CD4-positive, alpha-beta T cell treated with Interleukin-15 for 4 hours (primary cell): ENCODE data around the gene EEFSEC.

Experiments
- DNase-seq: peaks from one replicate; pipeline ENCODE4 v3.0.0-alpha.2; 2020; ENCODE audit warnings: low spot score

EEFSEC gene

DNA sequence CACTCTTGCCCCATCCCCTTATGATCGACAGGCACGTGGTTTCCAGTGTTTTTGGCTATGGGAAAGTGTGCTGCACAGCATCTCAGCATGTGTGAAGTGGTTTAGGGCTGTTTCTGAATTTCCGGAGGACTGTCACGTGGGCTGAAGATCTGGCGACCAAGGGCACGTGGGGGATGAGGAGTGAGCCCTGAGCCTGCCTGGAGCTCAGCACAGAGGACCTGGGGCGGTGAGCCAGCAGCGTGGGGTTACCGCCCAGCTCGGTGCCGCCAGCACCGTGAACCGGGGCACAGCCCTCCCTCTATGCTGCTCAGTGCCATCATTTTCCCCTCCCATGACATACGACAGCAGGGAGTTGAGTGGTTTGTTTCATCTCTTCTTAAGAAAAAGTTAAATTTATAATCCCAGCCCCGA lies 163.2 kb downstream of the EEFSEC start:
- peak; percentile 64 for DNase-seq

DNA sequence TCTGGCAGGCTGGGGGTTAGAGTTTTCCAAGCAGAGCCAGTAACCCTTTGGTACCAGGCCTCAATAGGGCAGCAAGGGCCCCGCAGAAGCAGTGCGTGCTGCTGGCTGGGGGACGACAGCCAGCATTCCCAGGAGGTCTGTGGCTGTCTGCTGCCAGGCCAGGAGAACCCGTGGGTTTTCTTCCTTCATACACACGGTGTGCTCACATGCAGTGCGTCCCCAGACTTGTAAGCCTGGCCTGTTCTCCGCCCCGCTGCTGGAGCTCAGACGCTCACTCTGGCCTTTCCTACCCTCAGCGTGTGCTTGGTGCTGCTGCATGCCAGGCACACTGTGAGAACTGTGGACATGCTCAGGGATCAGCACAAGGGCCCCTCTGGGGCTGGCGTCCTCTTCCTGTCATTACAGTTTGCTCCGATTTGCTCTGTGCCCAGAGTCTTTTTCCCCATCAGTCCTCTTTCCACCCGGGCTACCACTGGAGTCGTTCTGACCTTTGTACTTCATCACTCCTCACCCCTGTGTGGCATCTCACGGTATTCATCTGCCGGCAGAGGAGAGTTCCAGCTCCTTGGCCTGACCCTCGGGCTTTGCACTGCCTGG lies 163.9 kb downstream of the EEFSEC start:
- DNase-seq = no peak

DNA sequence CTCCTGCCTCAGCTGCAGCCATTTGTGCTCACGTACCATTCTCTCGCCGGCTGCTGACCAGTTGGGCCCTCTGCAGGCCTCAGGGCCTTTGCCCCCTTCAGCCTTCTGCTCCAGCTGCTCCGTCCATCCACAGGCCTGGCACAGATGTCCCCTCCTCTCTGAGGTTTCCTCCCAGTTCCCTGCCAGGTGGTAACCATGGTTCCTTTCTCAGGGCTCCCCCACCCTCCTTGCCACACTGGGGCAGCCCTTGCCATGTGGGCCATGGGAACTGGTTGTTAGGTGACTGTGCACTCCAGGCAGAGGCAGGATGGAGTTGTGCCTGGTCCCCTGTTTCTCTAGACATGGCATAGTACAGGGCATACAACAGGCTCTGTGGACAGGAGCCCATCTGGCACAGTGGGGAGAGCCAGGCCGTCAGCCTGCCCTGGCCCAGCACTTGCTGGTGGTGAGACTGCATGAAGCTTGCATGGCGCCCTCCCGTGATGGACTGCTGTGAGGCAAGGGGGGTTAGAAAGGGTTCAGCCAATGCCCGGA lies 164.5 kb downstream of the EEFSEC start:
- DNase-seq = no peak

DNA sequence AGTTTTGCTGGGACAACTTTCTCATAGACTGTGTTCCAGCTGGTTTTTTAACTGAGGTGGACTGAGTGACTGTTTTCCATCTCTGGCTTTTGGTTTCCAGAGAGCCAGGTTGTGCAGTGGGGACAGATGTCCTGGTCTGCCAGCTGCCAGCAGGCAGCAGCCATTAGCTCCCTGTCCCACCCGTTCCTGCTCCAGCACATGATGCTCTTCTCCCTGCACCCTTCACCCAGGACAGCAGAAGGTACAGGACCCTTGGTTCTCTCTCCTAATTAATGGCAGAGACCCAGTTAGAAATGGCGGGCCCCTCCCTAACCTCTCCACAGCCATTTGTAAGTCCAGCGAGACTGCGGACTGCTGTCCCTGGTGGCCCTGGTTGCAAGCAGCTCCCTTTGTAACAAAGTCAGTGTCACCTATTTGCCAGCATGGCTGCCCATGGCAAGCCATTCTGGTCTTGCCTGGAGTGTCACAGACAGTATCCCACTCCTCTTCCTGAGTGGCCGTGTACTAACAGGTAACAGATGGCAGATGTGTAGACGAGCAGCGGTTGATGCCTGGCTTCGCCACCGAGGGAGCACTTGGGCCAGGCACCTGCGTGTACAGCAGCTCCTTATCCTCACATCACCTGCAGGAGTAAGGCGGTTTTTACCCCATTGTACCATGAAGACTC lies 165.1 kb downstream of the EEFSEC start:
- DNase-seq = no peak

DNA sequence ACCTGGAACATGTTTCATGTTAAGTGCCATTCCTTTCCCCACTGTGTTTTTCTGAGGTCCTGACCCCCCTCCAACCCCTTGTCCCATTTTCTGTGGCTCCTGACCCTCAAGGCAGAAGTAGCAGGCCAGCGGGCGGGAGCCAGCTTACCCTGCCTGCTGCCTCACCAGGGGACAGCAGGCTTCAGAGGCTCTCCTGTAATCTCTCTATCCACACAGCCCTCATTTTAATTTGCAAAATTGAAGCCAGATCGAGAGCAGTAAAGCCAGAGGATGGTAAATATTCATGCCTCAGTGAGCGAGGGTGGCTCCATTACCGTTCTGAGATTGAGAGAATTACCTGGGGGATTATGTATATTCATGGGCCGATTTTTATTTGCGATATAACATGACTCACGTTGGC lies 165.8 kb downstream of the EEFSEC start:
- no peak for DNase-seq

DNA sequence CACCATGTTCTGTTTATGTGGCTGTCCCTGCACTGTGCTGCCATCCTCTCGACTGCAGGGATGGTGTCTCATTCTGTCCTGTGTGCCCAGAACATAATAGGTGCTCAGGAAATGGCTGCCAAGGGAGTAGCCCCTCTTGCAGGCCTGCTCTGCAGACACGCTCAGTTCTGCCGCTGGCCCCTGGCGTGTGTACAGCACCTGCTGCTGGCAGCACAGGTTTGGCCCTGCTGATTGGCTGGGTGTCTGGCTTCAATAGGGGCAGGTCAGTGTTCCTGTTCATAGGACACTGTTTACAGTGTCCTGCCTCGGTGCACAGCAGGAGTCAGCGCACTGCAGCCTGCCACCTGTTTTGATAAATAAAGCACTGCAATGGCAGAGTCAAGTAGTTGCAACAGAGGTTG lies 166.5 kb downstream of the EEFSEC start:
- DNase-seq = no peak

DNA sequence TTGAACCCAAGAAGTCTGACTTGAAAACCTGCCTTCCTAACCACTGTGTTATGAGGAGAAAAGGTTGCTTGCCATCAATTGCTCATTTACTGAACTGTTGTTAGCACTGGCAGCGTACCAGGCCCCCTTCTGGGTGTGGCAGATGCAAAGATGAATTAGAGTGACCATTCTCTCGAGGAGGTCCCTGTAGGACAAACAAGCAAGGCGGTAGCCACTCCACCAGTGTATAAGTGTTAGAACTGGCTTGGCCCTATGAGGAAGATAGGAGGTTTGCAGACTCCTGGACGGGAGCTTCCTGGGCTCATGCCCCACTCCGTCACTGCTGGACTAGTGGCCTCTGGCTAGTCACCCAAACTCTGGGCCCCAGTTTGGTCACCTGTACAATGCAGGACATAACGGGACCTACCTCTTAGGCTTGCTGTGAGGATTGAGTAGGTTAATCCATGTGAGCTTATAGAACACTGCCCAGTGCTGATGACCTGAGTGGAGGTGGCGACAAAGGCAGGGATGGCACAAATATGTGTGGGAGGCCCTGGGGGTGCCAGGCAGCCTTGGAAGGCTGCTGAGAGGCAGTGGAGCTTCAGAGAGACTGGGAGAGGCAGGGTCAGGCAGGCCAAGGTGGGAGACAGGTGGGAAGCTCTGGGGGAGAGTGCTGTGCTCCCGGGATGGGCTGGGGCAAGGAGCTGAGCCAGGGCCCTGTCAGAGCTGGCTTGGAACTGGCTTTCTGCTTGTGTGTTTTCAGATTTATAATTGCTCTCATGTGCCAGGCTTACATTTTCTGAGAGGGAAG lies 167.5 kb downstream of the EEFSEC start:
- no peak for DNase-seq

DNA sequence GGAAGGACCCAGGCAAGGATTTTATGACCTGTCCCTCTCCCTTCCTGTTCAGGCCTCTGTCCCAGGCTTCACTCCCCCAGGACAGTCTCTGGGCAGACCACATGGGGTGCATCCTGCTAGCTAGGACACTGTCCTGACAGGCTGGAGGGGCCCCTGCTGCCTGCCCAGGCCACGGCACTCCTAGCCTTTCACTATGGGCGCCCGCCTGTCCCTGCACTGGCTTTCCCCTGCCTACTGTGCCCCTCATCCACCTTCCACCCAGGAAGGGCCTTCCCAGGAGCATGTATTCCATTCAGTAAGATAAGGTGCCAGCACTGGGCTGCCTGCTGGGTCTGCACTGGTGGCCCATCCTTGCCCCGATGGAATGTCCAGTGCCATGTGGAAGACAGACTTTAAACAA lies 168.1 kb downstream of the EEFSEC start:
- no peak for DNase-seq

DNA sequence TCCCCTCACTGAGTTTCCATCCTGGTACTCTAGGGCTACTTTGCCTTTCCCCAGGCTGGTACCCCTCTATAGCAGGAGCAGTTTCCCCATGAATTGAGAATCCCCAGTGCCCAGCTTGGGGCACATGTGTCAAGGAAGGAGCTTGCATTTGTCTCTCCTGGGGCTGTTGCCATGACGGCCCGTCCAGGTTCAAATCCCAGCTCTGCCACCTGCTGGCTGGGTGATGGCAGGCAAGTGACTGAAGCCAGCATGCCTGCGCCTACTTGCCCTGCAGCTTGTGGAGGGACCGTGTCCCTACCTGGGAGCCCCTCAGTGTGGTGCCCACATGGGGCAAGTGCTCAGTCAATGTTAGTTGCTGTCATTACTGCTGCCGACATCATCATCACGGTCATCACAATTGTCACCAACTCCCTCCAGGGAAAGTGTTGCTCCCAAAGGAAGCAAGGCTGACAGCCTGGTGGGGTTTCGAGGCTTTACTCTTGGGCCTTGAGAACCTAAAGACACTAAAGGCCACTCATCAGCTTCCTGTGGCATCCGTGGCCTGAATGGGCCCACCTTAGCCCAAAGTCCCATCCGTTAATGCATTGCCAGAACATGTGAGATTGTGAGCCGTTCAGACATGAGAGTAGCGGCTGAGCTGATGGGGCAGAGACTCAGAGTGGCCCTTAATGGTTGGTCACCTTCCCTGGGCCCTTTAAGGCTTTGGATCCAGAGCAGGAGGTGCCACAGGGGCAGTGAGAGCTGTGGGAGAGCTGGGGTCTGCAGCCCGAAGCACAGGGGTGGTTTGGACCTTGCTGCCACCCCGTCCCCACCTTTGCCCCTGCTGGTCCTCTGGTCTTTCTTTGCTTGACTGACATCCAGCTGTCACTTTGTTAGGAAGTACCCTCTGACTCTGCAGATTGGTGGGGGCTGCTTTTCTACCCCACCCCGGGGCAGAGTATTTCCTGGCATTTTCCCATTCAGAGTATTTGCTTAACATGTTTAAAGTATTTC lies 169.0 kb downstream of the EEFSEC start:
- peak; percentile 58 for DNase-seq

DNA sequence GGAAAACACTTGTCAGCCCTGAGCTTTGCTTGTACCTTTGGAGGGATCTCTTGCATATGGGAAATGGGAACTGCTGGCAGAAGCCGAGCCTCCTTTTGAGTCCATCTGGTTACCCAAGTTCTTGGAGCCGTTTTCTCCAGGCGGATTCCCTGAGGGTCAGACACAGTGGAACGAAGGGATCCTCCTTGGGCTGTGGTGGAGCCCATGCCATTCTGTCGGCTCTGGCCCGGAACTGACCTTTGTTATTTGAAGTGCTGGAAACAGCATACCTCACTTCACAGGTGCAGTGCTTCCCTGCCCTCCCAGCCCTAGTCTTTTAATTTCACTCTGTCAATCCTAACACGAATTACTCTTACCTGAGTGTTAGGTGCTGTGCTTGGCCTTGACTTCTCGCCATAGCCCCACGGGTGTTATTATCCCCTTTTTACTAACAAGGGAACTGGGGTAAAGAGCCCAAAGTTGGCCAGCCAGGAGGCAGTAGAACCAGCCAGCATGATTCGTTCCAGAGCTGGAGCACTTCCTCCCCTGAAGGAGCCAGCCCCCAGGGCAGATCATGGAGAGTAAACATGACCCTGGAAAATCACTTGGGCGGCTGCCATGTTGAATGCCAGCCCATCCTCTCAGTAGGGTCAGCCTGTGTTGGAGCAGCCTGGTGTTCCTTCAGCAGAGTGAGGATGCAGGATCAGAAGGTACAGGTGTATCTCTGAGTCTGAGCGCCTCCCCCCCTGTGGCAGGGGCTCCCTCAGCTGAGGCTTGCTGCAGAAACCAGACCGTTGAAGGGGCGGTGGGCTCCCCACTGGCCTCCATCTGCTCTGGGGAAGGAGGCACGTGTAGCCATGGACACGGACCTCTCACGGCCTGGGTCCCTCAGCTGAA lies 170.2 kb downstream of the EEFSEC start:
- DNase-seq = no peak

DNA sequence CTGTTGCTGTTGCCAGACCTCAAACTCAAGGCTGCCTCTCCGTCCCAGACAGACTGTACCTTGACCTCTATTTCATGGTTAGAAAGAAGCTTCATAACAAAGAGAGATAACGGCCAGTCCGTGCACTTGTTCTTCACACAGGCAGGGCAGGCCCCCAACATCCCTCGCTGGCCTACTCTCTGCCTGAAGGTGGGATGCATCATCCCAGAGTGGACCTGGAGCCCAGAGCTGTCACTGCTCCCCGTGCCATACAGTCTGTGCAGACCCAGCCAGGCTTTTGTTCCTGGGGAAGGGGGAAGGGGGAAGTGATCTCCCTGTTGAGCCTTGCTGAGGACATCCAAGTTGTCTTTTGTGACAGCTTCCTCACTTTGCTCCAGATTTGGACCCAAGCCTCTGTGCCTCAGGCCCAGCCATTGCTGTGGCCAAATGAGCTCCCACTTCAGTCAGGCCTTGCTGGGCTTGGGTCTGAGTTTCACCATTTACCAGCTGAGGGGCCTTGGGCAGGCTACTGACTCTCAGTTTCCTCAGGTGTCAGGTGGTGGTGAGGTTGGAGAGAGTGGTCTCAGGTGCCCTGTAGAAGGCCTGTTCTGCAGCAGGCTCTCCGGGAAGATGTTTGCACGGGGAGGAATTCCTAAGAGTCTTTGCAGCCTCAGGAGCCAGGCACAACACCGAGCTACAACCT lies 171.8 kb downstream of the EEFSEC start:
- DNase-seq = no peak

DNA sequence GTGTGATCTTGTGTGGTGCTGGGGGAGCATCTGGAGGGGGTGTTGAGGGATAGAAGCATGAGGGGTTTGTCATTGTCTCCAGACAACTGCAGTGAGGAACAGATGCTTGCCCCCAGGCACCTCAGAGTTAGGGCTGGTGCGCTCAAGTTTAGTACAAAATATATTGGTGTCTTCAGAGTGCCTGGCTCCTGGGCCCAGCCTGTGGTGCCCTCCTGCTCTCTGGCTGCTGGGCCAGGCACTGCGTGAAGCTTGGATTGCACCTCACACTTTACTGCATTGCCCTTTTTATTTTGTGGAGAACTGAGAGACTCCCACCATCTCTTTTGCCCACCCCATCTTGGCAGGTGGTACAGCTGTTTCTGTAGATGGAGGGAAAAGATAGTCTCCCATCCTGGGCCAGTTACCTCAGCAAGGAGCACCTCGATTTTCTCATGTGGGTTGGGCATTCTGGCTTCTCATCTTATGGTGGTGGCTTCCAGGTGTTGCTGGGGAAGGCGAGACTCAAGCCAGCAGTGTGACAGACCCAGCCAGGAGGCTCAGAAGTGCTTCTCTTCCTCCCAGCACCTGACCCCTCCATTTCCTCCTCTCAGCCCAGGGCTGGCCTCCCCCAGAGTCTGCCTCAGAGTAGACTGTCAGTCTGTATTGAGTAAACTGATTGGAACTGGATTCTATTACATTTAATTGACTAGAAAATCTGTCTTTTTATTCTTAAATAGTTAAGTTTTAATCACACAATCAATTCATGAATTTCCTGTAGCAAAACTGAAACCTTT lies 173.0 kb downstream of the EEFSEC start:
- no peak for DNase-seq

DNA sequence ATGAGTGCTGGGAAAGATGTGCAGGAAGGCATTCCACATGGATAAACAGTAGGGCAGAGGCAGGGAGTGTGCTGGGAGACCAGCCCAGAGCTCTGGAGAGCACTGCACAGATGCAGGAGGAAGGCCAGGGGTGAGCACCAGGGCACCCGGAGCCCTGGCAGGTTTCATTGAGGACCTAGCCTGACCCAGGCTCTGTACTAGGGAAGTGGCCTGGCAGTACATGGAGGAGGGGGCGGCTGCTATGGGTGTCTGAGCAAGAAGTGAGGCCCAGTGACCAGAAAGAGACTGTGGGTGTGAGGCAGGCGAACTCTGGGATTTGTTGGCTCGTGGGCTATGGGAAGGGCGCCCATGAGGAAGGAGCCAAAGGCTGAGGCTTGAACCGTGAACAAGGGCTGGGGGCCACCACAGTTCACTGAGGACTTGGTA lies 174.3 kb downstream of the EEFSEC start:
- no peak for DNase-seq

DNA sequence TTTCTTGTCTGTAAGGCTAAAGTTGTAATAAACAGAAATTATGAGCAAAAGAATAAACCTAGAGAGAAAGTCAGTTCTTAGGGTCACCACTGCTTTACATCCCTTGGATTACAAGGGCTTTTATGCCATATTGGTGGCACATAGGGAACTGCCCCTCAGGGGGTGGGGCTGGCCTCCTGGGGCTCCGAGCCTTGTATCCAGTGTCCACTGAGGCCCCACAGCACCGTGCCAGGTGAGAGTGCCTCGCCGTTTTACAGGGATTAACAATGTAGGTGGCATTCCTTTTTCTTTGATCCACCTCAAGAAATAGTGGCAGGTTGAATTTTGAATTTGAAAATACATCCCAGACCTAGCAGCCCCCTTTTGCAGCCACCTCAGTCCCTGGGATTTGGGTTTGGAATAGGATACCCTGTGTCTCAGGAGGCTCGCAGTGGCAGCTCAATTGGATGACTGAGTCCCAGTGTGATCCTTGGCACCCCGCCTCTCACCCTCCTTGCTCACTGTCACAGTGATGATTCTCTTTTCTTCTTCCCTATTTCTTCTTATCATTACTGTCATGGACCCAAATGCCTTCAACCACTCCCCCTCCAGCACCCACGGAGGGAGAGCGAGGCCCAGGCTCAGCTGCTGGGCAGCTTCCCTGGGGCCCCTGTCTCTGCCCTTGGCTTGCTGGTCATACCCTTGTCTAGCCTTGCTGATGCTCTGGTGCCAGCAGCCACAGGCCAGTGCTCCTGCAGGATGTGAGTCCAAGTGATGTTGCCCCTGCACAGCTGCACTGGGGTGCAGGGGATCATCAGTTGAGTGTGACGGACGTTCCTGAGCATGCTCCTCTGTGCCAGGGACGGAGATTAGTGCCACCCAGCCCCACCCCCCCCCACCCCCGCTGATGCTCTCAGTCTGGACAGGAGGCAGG lies 175.5 kb downstream of the EEFSEC start:
- no peak for DNase-seq

DNA sequence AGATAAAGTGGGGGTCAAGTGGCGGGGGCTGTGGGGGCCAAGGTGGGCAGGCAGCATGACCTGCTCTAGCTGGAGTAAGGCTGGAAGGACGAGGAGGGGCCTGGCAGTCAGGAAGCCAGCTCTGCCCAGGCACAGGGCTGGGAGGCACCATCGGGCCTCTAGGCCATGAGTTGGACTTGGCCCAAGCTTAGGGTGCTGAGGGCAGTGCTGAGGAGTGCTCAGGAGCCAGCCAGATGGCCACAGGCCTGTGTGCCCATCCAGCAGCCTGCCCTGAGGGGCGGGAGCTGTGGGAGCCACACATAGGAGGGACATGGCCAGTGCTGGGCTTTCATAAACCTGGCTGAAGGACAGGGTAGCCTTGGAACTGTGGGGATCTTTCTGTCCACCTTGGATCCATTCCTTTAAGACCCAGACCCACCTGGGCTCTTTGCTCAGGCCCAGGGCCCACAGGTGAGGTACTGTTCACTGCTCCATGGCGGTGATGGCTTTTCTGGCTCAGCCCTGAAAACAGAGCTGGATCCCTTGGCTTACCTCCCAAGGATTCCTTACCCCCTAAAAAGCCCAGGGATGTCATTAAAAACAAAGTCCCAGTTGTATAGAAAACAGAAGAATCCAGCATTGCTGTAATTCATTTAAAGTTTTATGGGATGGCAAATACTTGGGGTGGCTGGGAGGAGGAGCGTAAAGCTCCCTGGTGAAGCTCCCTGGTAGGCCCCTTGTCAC lies 176.4 kb downstream of the EEFSEC start:
- no peak for DNase-seq

DNA sequence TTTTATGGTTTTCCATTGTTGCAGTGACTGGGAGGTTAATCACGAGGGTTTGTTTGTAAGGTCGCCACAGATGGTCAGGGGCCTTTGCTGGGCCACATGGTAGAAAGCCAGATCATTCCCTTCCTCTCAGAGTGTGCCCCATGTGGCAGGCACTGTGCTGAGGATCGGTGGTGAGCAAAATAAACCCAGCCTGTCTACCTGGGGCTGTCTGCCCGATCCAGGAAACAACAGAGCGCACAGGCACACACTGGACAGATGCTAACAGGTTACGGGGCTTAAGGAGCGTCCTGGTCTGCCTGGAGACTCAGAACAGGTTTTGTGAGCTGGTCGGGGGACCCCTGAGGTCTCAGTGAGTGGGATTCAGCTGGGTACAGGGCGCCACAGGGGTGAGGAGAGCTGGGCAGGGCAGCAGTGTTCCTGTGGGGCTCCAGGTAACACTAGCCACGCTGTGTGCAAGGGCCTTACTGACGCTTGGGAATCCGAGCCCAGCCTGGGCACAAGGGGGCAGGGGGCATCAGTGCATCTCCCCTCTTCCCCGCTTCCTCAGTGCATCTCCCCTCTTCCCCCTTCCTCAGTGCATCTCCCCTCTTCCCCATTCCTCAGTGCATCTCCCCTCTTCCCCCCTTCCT lies 177.0 kb downstream of the EEFSEC start:
- DNase-seq = no peak

DNA sequence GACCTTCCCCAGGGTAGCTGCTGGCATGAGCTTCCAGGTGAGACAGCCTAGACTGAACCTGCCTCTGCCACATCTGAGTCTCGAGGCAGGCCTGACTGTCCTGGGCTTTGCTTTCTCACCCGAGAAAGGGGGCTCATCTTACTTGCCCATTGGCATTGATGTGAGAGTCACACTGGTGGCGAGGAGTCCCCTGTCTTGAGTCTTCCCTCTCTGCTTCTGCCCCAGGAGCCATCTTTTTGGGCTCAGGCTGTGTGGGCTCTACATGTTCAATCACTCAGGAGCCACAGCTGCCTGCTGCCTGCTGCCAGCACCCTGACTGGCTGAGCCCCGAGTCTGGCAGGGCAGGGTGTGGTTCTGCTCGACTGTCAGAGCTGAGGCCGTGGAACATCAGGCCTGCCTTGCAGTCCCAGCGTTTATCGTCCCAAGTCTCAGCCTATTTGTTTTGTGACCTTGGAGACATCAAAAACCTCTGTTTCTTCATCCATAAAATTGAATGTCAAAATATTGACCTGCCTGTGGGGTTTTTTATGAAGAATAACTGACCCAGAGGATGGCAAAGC lies 180.9 kb downstream of the EEFSEC start:
- no peak for DNase-seq
